NCI-H1930 (cell line): ENCODE results near the gene UFSP1.
"Not testable (repeated sequence)": the region's sequence is repeated elsewhere in the genome, so short reads cannot be mapped to it uniquely, and the experiment has no call there.

ENCODE experiments used
- DNase-seq, 2 experiments: peaks; one replicate each; lab custom pipeline; 2025; lab: John Stamatoyannopoulos, UW

UFSP1 gene

GRCh38 chr7:100859856-100860255, 29.7 kb downstream of the UFSP1 start:
- DNase-seq: no peak

GRCh38 chr7:100856871-100857282, 32.6 kb downstream of the UFSP1 start:
- no peak for DNase-seq

- DNase-seq: no peak
Measured at GRCh38 chr7:100855515-100855914, 34.0 kb downstream of the UFSP1 start.

GRCh38 chr7:100854899-100855298, 34.6 kb downstream of the UFSP1 start:
- DNase-seq: not testable (repeated sequence)

GRCh38 chr7:100854146-100854895, 35.2 kb downstream of the UFSP1 start:
- DNase-seq: no peak

- DNase-seq: peak; percentile 80 to 84
Measured at GRCh38 chr7:100852048-100852872, 37.3 kb downstream of the UFSP1 start, which contains the start of gene SLC12A9. Gene SLC12A9 (plus strand): TSS chr7:100852713. CDS start chr7:100854198, 1,485 bp downstream.

- no peak for DNase-seq
Measured at GRCh38 chr7:100847360-100847759, 42.2 kb downstream of the UFSP1 start.

GRCh38 chr7:100840470-100841100, 48.9 kb downstream of the UFSP1 start:
- DNase-seq: no peak

- DNase-seq: no peak
Measured at GRCh38 chr7:100839361-100839760, 50.2 kb downstream of the UFSP1 start.
